Esophagus muscularis mucosa (tissue), 4 donors: ENCODE data around the gene EMILIN3.

Experiments used
- EP300 ChIP-seq: sonication (generic); formaldehyde crosslinking; IDR thresholded peaks from one replicate; pipeline ENCODE4 v1.6.1; 2017; ENCODE audit warnings: antibody characterized with exemption
- POLR2A ChIP-seq: fragments of 450-650 bp; IDR thresholded peaks from one replicate; pipeline ENCODE4 v1.6.1; 2017; ENCODE audit warnings: antibody characterized with exemption, moderate library complexity, mild to moderate bottlenecking, low read depth
- POLR2AphosphoS5 ChIP-seq, 2 donors: sonication (generic); formaldehyde crosslinking; IDR thresholded peaks; one replicate each; pipeline ENCODE4 v1.6.1; 2017; ENCODE audit warnings: antibody characterized with exemption in 2 of 2
- TF ChIP-seq, protein P1 (sequence below), 3 experiments: fragments of 200-600 bp in 2 of 3; fragments of 450-650 bp in 1 of 3; sonication (generic) in 2 of 3; IDR thresholded peaks; one replicate each; pipeline ENCODE4 v1.5.1; 2017 to 2019; ENCODE audit warnings: antibody characterized with exemption in 3 of 3, mild to moderate bottlenecking in 2 of 3, moderate library complexity in 1 of 3

DNA sequence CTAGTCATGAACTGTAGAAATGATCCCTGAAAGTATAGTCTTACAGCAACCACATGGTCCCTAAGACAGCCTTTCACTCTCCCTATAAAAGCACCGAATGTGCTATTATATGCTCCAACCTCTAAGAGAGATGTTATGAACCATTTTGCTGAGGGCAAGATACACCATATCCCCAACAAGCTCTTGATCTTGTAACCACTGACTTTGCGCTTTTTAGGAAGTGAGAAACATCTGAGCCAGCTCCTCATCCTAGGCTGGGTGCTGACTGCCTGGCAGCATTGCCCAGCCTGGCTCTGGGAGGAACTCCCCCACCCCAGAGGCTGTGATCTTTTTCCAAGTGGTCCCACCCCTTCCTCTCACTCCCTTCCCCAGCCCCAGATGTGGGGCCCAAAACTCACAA, 3.1 kb upstream of the EMILIN3 start:
- TF ChIP-seq EP300 = no peak
- TF ChIP-seq, protein P1, sequence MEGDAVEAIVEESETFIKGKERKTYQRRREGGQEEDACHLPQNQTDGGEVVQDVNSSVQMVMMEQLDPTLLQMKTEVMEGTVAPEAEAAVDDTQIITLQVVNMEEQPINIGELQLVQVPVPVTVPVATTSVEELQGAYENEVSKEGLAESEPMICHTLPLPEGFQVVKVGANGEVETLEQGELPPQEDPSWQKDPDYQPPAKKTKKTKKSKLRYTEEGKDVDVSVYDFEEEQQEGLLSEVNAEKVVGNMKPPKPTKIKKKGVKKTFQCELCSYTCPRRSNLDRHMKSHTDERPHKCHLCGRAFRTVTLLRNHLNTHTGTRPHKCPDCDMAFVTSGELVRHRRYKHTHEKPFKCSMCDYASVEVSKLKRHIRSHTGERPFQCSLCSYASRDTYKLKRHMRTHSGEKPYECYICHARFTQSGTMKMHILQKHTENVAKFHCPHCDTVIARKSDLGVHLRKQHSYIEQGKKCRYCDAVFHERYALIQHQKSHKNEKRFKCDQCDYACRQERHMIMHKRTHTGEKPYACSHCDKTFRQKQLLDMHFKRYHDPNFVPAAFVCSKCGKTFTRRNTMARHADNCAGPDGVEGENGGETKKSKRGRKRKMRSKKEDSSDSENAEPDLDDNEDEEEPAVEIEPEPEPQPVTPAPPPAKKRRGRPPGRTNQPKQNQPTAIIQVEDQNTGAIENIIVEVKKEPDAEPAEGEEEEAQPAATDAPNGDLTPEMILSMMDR (IDR thresholded peaks at IDR 0.05) = no peak
- TF ChIP-seq POLR2AphosphoS5 (IDR thresholded peaks at IDR 0.05) = no peak
- no peak for TF ChIP-seq POLR2A
